HG03159 (cell line): ENCODE data around the gene ZNF384.

ENCODE experiments used
- ATAC-seq: cut with Tn5 transposase; IDR thresholded peaks from one replicate; pipeline ENCODE4 v1.9.1; 2021; ENCODE audit warnings: mild to moderate bottlenecking, moderate library complexity; ENCODE audit not compliant: unreplicated experiment

ZNF384 gene

DNA sequence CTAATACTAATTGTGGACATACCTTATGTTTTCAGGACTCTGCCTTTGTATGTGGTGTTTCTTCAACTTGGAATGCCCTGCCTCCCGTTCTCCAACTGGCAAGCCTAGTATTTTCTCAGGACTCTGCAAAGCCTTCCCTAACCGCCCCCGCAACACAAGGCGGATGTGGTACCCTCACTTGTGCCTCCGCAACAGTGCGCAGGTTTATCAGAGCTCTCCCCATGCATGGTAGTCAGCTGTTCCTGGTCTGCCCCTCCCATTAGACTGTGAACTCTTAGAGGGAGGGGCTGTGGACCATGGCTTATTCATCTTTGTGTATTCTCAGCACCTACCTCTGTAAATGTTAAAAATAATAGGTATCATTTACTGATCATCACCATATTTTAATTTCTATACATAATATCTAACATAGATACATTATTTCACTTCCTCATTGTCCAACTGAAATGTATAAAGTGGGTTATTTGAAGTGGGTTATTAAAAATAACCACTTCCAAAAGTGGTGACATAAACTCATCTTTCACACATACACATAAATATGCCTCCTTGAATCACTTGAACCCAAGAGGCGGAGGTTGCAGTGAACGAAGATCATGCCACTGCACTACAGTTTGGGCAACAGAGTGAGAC, 62.4 kb downstream of the ZNF384 start:
- no peak for ATAC-seq

DNA sequence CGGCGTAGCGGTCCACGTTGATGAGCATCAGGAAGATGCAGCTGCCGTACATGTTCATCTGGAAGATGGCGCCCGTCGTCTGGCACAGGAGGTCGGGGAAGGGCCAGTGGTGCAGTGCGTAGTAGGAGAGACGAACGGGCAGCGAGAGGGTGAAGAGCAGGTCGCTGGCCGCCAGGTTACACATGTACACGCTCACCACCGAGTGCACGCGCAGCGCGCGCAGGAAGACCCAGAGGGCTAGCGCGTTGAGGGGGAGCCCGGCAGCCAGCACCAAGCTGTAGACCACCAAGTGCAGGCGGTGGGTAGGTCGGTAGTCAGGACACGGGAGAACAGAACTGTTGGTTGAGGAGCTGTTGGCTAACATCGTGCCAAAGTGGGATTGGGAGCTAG, 68.3 kb downstream of the ZNF384 start:
- no peak for ATAC-seq

DNA sequence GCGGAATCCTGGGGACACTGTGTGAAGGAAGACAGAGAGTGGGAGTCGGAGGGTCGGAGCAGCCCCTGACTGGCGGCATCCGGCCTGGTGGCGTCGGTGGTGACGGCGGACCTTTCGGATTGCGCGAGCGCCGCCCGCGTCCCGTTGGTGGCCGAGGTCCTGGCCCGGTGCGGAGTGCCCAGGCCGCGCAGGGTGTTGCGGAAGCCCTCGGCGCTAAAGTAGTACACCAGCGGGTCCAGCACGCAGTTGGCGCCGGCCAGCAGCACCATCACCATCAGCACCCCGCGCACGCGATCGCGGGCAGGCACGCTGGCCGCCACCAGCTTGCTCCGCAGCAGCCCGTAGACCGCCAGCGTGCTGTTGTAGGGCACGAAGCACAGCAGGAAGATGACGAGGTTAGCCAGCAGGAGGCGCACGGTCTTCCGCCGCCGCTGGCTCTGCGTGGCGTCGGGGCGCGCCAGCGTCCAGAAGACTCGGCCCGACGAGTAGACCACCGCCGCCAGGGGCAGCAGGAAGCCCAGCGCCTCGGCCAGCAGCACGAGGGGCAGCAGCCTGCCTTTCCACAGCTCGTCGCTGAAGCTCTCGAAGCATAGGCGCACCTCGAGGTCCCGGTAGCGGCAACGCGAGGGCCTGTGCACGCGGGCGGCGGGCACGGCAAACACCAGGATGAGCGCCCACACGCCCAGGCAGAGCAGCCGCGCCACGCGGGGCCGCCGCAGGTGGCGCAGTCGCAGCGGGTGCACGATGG, 68.9 kb downstream of the ZNF384 start:
- ATAC-seq, result no peak

DNA sequence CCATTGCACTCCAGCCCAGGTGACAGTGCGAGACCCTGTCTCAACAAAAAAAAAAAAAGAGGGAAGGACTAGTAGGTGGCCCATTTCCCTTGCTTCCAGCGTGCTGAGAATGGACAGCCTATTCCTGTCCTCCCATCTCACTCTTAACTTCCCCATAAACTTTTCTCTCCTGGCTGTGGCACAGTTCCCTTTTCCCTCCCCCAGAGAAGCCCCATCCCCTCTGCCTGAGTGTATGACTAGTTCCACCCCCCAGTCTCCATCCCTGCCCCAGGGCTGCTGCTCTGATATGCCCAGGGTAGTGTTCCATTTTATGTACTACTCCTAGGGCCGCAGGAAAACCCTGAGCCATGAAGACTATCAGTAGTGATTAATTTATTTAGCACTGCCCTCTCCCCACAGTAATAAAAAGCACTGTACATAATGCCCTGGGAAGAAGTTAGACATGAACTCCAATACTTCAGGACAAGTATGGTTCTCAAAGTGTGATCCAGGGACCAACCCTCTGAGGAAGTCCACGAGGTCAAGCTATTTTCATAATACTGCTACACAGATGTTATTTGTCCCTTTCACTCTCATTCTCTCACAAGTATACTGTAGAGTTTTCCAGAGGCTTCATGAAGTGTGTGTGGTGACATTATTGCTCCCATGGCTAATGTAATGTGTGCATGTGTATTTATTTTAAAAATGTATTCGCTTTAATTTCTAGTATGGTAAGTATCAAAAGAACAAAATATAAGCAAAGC, 70.5 kb downstream of the ZNF384 start:
- no peak for ATAC-seq
